Mucosa of descending colon (tissue), 3 donors: ENCODE measurements around the gene PROZ. TPM values are rescaled to one million over a fixed set of nuclear protein-coding genes. Genes with fewer than 3 reads are reported as not detected.

Source experiments
- ATAC-seq: fragments of 200-7000 bp; cut with Tn5 transposase; one replicate; pipeline ENCODE4 v1.9.1; 2020; ENCODE audit warnings: mild to moderate bottlenecking, moderate library complexity
- DNase-seq, 3 donors: peaks; one replicate each; pipeline ENCODE4 v3.0.0-alpha.2; 2020
- H3K36me3 ChIP-seq: fragments of 200-600 bp; one replicate; pipeline ENCODE4 v1.8.0; 2021; ENCODE audit warnings: low read depth, mild to moderate bottlenecking
- H3K4me1 ChIP-seq: fragments of 200-600 bp; one replicate; pipeline ENCODE4 v1.8.0; 2021; ENCODE audit warnings: low read depth, mild to moderate bottlenecking
- H3K4me3 ChIP-seq: fragments of 200-600 bp; one replicate; pipeline ENCODE4 v1.8.0; 2021; ENCODE audit warnings: mild to moderate bottlenecking
- H3K9me3 ChIP-seq: fragments of 200-600 bp; one replicate; pipeline ENCODE4 v1.8.0; 2021; ENCODE audit warnings: mild to moderate bottlenecking
- intact Hi-C, 2 donors: fragments of 100-400 bp; cut with DNase I in 1 of 2; cut with micrococcal nuclease in 1 of 2; formaldehyde crosslinking; loops; one replicate each; pipeline versions ENCODE4 v1.11.0 to v1.11.1; 2022; cut with DNase I, micrococcal nuclease
- total RNA-seq, 3 donors: library from RNA; stranded (reverse); fragmentation: NEBNext Ultra II Directional in 2 of 3; extraction: Animal tissue kit (Norgen Biotek cat#: 25700) in 2 of 3; gene quantifications; one replicate each; pipeline versions ENCODE4 v1.2.1 to v1.2.4, GENCODE V29; 2021 to 2023
- TF ChIP-seq, protein P1 (sequence below): fragments of 200-600 bp; IDR thresholded peaks from one replicate; pipeline ENCODE4 v1.8.0; 2022; ENCODE audit warnings: antibody characterized with exemption, mild to moderate bottlenecking
- donor health status: DM: no; HTN: no; CAD: no; lungs with moderate emphysema.
- donor health status: DM: no; HTN: no; CAD: no.
- donor health status: DM: no; HTN: yes; CAD: no.

PROZ gene
- total RNA-seq, 3 donors from 2014 or later: not detected

- intact Hi-C loops: no loop called here
- peaks cover 4% of the 10 kb centered on the region for H3K4me1 ChIP-seq
- TF ChIP-seq, protein P1, sequence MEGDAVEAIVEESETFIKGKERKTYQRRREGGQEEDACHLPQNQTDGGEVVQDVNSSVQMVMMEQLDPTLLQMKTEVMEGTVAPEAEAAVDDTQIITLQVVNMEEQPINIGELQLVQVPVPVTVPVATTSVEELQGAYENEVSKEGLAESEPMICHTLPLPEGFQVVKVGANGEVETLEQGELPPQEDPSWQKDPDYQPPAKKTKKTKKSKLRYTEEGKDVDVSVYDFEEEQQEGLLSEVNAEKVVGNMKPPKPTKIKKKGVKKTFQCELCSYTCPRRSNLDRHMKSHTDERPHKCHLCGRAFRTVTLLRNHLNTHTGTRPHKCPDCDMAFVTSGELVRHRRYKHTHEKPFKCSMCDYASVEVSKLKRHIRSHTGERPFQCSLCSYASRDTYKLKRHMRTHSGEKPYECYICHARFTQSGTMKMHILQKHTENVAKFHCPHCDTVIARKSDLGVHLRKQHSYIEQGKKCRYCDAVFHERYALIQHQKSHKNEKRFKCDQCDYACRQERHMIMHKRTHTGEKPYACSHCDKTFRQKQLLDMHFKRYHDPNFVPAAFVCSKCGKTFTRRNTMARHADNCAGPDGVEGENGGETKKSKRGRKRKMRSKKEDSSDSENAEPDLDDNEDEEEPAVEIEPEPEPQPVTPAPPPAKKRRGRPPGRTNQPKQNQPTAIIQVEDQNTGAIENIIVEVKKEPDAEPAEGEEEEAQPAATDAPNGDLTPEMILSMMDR: no peak
- no peak within 1 kb of the TSS for H3K4me3 ChIP-seq
- no peaks in the 10 kb centered on the region for H3K36me3 ChIP-seq
- no peaks in the 10 kb centered on the region for H3K9me3 ChIP-seq
- peak; percentile 79 to 85 (median 84) for DNase-seq
- peak; percentile 96 for ATAC-seq
These were observed 35.8 kb upstream of the PROZ start, which contains the start of gene F10 for GRCh38 chr13:113122550-113123225. Gene F10, plus strand, starts transcription at chr13:113122799. Its CDS starts 57 bp downstream, at chr13:113122856.

DNA sequence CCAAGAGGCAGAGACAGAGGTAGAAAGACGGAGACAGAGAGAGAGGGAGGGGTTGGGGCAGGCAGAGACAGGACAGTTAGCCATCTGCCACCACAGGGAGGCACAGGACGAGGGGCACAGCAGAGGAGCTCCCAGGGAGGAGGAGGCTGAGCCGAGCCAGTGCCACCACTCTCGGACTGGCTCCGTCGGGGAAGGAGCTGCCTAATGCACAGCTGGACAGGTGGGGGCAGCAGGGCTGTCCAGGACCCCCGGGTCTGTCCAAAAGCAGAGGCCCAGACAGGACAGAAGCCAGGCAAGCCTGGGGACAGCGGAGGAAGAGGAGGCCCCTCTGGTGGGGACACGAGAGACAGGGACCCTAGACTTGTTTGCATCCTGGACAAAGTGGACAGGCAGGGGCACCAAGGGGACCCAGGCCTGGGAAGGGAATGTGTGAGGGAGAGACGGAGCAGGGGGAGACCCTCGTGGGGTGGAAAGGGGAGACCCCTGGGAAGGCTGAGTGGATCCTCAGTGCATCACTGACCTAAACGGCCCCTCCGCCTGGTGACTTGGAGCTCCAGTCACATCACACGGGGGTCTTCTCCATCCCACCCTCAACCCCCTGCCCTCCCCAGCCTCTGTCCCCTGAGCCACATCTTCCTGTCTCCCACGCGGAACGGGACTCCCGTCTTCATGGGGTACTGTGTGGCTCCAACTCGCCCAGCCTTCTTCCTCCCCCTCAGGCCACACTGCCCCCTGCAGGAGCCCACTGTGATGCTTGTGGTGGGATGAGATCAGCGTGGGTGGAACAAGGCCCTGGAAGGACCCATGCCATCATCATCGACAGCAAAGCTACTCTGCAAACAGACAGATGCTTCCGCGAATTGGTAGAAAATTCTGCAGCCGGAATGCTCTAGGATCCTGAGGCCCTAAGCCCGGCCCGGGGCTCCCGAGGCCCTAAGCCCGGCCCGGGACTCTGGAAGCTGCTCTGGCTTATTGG is 34.9 kb upstream of the PROZ start:
- ATAC-seq (no peak), DNase-seq (peak in 1 of 3 donors; percentile 21)
- TF ChIP-seq, protein P1: no peak
- Histone ChIP-seq H3K9me3 (no peaks in the 10 kb centered on the region), H3K4me3 (no peak overlapping the region), H3K4me1 (peaks cover 4% of the 10 kb centered on the region), H3K36me3 (no peaks in the 10 kb centered on the region)
- intact Hi-C loops: no loop called here

- DNase-seq: peak in 1 of 3 donors; percentile 16
- no peaks in the 10 kb centered on the region for H3K36me3 ChIP-seq
- no peaks in the 10 kb centered on the region for H3K9me3 ChIP-seq
- peaks cover 4% of the 10 kb centered on the region for H3K4me1 ChIP-seq
- TF ChIP-seq, protein P1: no peak
- no peak overlapping the region for H3K4me3 ChIP-seq
- intact Hi-C loops: no loop called here
- no peak for ATAC-seq
These were observed 34.1 kb upstream of the PROZ start for GRCh38 chr13:113124211-113124970.

DNA sequence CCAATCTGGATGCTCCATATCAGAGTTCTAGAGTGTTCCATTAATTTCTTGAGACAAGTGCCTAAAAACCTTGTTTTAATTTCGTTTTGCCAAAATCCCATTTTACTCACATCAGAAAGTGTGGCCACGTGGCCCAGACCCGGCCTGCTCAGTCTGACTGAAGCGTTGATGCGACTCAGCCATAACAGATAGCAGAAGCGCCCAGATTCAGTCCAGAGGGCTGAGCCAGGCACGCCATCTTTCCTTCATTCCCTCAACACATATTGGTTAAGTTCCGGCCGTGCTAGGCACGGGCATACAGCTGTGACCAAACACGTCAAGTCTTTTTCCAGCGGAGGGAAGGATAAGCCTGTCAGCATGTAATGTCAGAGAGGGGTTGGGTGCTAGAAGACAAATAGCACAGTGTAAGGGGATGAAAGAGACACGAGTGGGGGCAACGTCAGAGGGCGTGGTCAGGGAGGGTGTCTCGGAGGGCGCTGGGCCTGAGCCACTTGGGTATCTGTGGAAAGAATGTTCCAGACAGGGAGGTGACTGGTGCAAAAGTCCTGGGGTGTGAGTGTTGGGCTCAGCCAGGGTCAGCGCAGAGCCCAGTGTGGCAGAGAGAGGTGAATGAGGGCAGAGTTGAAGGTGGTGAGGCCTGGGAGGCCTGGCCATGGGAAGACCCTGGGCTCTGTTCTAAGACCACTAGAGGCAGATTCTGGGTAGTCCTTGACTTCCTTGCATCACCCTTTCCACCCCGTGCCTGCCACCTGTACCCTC is 32.8 kb upstream of the PROZ start:
- Histone ChIP-seq H3K4me3 (no peak overlapping the region), H3K4me1 (peaks cover 4% of the 10 kb centered on the region), H3K9me3 (no peaks in the 10 kb centered on the region), H3K36me3 (no peaks in the 10 kb centered on the region)
- TF ChIP-seq, protein P1: no peak
- intact Hi-C loops: no loop called here
- ATAC-seq (no peak), DNase-seq (peak in 1 of 3 donors; percentile 7)
